Neuronal stem cell (in vitro differentiated cells): Measurements from ENCODE around the gene SIRPA.
A peak's percentile ranks its signal among the peaks of the same experiment; 100 is the strongest.

ENCODE experiments used
- DNase-seq: peaks from one replicate; pipeline ENCODE4 v3.0.0-alpha.2; 2013; ENCODE audit warnings: low spot score
- H2AFZ ChIP-seq: one replicate; pipeline ENCODE4 v1.6.1; 2013; ENCODE audit warnings: mild to moderate bottlenecking, low read length, inconsistent platforms
- H2AK5ac ChIP-seq: 2 replicates; pipeline ENCODE4 v1.6.1; 2013; ENCODE audit warnings: low read depth, mild to moderate bottlenecking, inconsistent platforms, low read length, moderate library complexity, mixed read lengths
- H2BK120ac ChIP-seq: 2 replicates; pipeline ENCODE4 v1.6.1; 2013; ENCODE audit warnings: low read depth, mild to moderate bottlenecking, inconsistent platforms, low read length, moderate library complexity, mixed read lengths
- H2BK12ac ChIP-seq: one replicate; pipeline ENCODE4 v1.6.1; 2013; ENCODE audit warnings: low read length, inconsistent platforms
- H2BK15ac ChIP-seq: 2 replicates; pipeline ENCODE4 v1.6.1; 2013; ENCODE audit warnings: mild to moderate bottlenecking, low read length, inconsistent platforms, mixed read lengths
- H2BK5ac ChIP-seq: one replicate; pipeline ENCODE4 v1.6.1; 2013; ENCODE audit warnings: inconsistent platforms, mild to moderate bottlenecking, low read length, moderate library complexity
- H3K14ac ChIP-seq: one replicate; pipeline ENCODE4 v1.6.1; 2013; ENCODE audit warnings: low read length, inconsistent platforms
- H3K18ac ChIP-seq: 2 replicates; pipeline ENCODE4 v1.6.1; 2013; ENCODE audit warnings: low read length, inconsistent platforms
- H3K23ac ChIP-seq: 2 replicates; pipeline ENCODE4 v1.6.1; 2013; ENCODE audit warnings: low read depth, mild to moderate bottlenecking, mixed read lengths, low read length, inconsistent platforms; ENCODE audit not compliant: poor library complexity
- H3K27ac ChIP-seq: replicated peaks from 3 replicates; pipeline ENCODE4 v1.5.1; 2013; ENCODE audit warnings: low read length, inconsistent platforms
- H3K27me3 ChIP-seq, 3 experiments: 2 replicates each; pipeline ENCODE4 v1.6.1; 2013; ENCODE audit warnings: low read length in 3 of 3, mild to moderate bottlenecking in 2 of 3, inconsistent platforms in 1 of 3, low read depth in 1 of 3, mixed read lengths in 1 of 3, moderate library complexity in 1 of 3; ENCODE audit not compliant: control insufficient read depth in 3 of 3, insufficient read depth in 3 of 3
- H3K36me3 ChIP-seq, 2 donors: replicated peaks in 1 of 2; 2 replicates each; pipeline ENCODE4 v1.6.1; 2013; ENCODE audit warnings: low read length in 2 of 2; ENCODE audit not compliant: control insufficient read depth in 2 of 2, insufficient read depth in 2 of 2
- H3K4ac ChIP-seq: 2 replicates; pipeline ENCODE4 v1.6.1; 2013; ENCODE audit warnings: inconsistent platforms, mild to moderate bottlenecking, low read length, moderate library complexity
- H3K4me1 ChIP-seq, 2 donors: 1 replicate in 1 of 2; 2 replicates in 1 of 2; pipeline ENCODE4 v1.6.1; 2013; ENCODE audit warnings: low read length in 2 of 2, low read depth in 1 of 2; ENCODE audit not compliant: control insufficient read depth in 2 of 2, insufficient read depth in 1 of 2
- H3K4me2 ChIP-seq: one replicate; pipeline ENCODE4 v1.6.1; 2013; ENCODE audit warnings: mild to moderate bottlenecking, low read length, inconsistent platforms; ENCODE audit not compliant: insufficient read depth, poor library complexity, severe bottlenecking
- H3K4me3 ChIP-seq, 2 donors: 2 replicates each; pipeline ENCODE4 v1.5.1; 2013; ENCODE audit warnings: low read length in 2 of 2, mild to moderate bottlenecking in 2 of 2, inconsistent platforms in 1 of 2, moderate library complexity in 1 of 2
- H3K79me1 ChIP-seq: one replicate; pipeline ENCODE4 v1.6.1; 2013; ENCODE audit warnings: low read depth, mild to moderate bottlenecking, inconsistent platforms, low read length, moderate library complexity
- H3K9ac ChIP-seq: one replicate; pipeline ENCODE4 v1.6.1; 2013; ENCODE audit warnings: mild to moderate bottlenecking, low read depth, low read length, inconsistent platforms; ENCODE audit not compliant: poor library complexity
- H3K9me3 ChIP-seq, 2 donors: replicated peaks in 1 of 2; 2 replicates each; pipeline versions ENCODE3 to v1.6.1; 2013; ENCODE audit warnings: low read length in 2 of 2, mild to moderate bottlenecking in 2 of 2, inconsistent platforms in 1 of 2, low read depth in 1 of 2, mixed read lengths in 1 of 2, moderate library complexity in 1 of 2; ENCODE audit not compliant: control insufficient read depth in 2 of 2, insufficient read depth in 1 of 2
- H4K8ac ChIP-seq: one replicate; pipeline ENCODE4 v1.6.1; 2013; ENCODE audit warnings: low read depth, mild to moderate bottlenecking, inconsistent platforms, low read length, moderate library complexity
- H4K91ac ChIP-seq: one replicate; pipeline ENCODE4 v1.6.1; 2013; ENCODE audit warnings: low read length, low read depth, mild to moderate bottlenecking, inconsistent platforms; ENCODE audit not compliant: poor library complexity
- WGBS, 2 donors: extraction: QIAGEN DNeasy Blood & Tissue Kit; methylation state at CpG; one replicate each; pipeline ENCODE4 v1.1.7; 2013; ENCODE audit warnings: missing lambda C conversion rate in 2 of 2, mixed read lengths in 1 of 2; ENCODE audit not compliant: insufficient read length in 2 of 2, insufficient replicate concordance in 1 of 2; ENCODE audit errors: extremely low coverage in 2 of 2; 5-methylcytosine and 5-hydroxymethylcytosine counted together

The SIRPA gene

GRCh38 chr20:1861996-1862662, 33.1 kb upstream of the SIRPA start:
- H3K9me3 ChIP-seq: no peaks in the 10 kb centered on the region
- no peak overlapping the region for H4K91ac ChIP-seq
- no CpG with 5 or more reads among the region's 8 CpGs for WGBS, 2 donors
- H3K4me1 ChIP-seq: peaks cover 3 to 7% of the 10 kb centered on the region in 2 donors
- H3K4ac ChIP-seq: no peak overlapping the region
- H3K23ac ChIP-seq: no peak overlapping the region
- H3K27ac ChIP-seq: no peak overlapping the region
- H2BK15ac ChIP-seq: peak overlapping the region; percentile 33
- H2AK5ac ChIP-seq: no peak overlapping the region
- H4K8ac ChIP-seq: no peak overlapping the region
- H3K9ac ChIP-seq: no peak overlapping the region
- no peak overlapping the region for H3K14ac ChIP-seq
- H2BK12ac ChIP-seq: no peak overlapping the region
- no peak overlapping the region for H2AFZ ChIP-seq
- DNase-seq: no peak
- no peak overlapping the region for H3K4me2 ChIP-seq
- H2BK120ac ChIP-seq: no peak overlapping the region
- no peaks in the 10 kb centered on the region for H3K36me3 ChIP-seq
- no peak overlapping the region for H3K4me3 ChIP-seq
- peaks cover 0 to 23% (median 0%) of the 10 kb centered on the region in 3 experiments for H3K27me3 ChIP-seq
- H3K79me1 ChIP-seq: no peaks in the 10 kb centered on the region
- no peak overlapping the region for H2BK5ac ChIP-seq
- no peak overlapping the region for H3K18ac ChIP-seq

- no peak overlapping the region for H2BK5ac ChIP-seq
- no peak overlapping the region for H3K9ac ChIP-seq
- no peaks in the 10 kb centered on the region for H3K79me1 ChIP-seq
- H3K4me3 ChIP-seq: no peak overlapping the region
- no peak overlapping the region for H3K18ac ChIP-seq
- no peak for DNase-seq
- H3K23ac ChIP-seq: no peak overlapping the region
- no peak overlapping the region for H3K4me2 ChIP-seq
- no peak overlapping the region for H3K14ac ChIP-seq
- H2AK5ac ChIP-seq: no peak overlapping the region
- WGBS, 2 donors: no CpG with 5 or more reads among the region's 4 CpGs
- H4K91ac ChIP-seq: no peak overlapping the region
- H3K27me3 ChIP-seq: peaks cover 0 to 23% (median 0%) of the 10 kb centered on the region in 3 experiments
- H2AFZ ChIP-seq: no peak overlapping the region
- no peak overlapping the region for H2BK15ac ChIP-seq
- H3K9me3 ChIP-seq: no peaks in the 10 kb centered on the region
- H3K4me1 ChIP-seq: peaks cover 3 to 8% of the 10 kb centered on the region in 2 donors
- no peak overlapping the region for H2BK12ac ChIP-seq
- no peak overlapping the region for H3K27ac ChIP-seq
- no peak overlapping the region for H2BK120ac ChIP-seq
- no peaks in the 10 kb centered on the region for H3K36me3 ChIP-seq
- H3K4ac ChIP-seq: no peak overlapping the region
- no peak overlapping the region for H4K8ac ChIP-seq
Measured at GRCh38 chr20:1862663-1863053, 32.5 kb upstream of the SIRPA start.

- Histone ChIP-seq H4K8ac (no peak overlapping the region), H3K36me3 (no peaks in the 10 kb centered on the region), H2BK15ac (no peak overlapping the region), H3K9ac (no peak overlapping the region), H4K91ac (no peak overlapping the region), H3K18ac (no peak overlapping the region), H2BK12ac (no peak overlapping the region), H2BK5ac (no peak overlapping the region), H3K4ac (no peak overlapping the region), H3K27me3 (peaks cover 0 to 21% (median 0%) of the 10 kb centered on the region in 3 experiments), H3K14ac (no peak overlapping the region), H2AFZ (no peak overlapping the region), H3K9me3 (no peaks in the 10 kb centered on the region), H3K27ac (no peak overlapping the region), H2BK120ac (no peak overlapping the region), H2AK5ac (no peak overlapping the region), H3K23ac (no peak overlapping the region), H3K4me3 (no peak overlapping the region), H3K4me1 (peaks cover 3 to 8% of the 10 kb centered on the region in 2 donors), H3K4me2 (no peak overlapping the region), H3K79me1 (no peaks in the 10 kb centered on the region)
- no CpG with 5 or more reads among the region's 1 CpG for WGBS, 2 donors
- DNase-seq: no peak
Measured at GRCh38 chr20:1863296-1863695, 31.9 kb upstream of the SIRPA start.

GRCh38 chr20:1866834-1867233, 28.4 kb upstream of the SIRPA start:
- H3K4me3 ChIP-seq: no peak overlapping the region
- peaks cover 0 to 6% of the 10 kb centered on the region in 2 donors for H3K4me1 ChIP-seq
- H2BK120ac ChIP-seq: no peak overlapping the region
- H4K8ac ChIP-seq: no peak overlapping the region
- DNase-seq: no peak
- H3K36me3 ChIP-seq: no peaks in the 10 kb centered on the region
- no peak overlapping the region for H2BK12ac ChIP-seq
- H3K9ac ChIP-seq: no peak overlapping the region
- H3K14ac ChIP-seq: peak overlapping the region; percentile 9
- no peak overlapping the region for H3K27ac ChIP-seq
- no peak overlapping the region for H2AFZ ChIP-seq
- no CpG with 5 or more reads among the region's 3 CpGs for WGBS, 2 donors
- no peaks in the 10 kb centered on the region for H3K79me1 ChIP-seq
- H3K4me2 ChIP-seq: no peak overlapping the region
- H2BK5ac ChIP-seq: no peak overlapping the region
- H3K23ac ChIP-seq: no peak overlapping the region
- H3K4ac ChIP-seq: no peak overlapping the region
- peaks cover 0 to 23% (median 0%) of the 10 kb centered on the region in 3 experiments for H3K27me3 ChIP-seq
- H3K18ac ChIP-seq: no peak overlapping the region
- no peak overlapping the region for H2BK15ac ChIP-seq
- H4K91ac ChIP-seq: no peak overlapping the region
- H3K9me3 ChIP-seq: no peaks in the 10 kb centered on the region
- H2AK5ac ChIP-seq: no peak overlapping the region
